Aorta (tissue), 5 donors: Measurements from ENCODE around the gene GABRA1. TPM values are rescaled to one million over a fixed set of nuclear protein-coding genes. Genes with fewer than 3 reads are reported as not detected.

Experiments used
- ATAC-seq: fragments of 200-7000 bp; cut with Tn5 transposase; one replicate; pipeline ENCODE4 v1.9.1; 2022; ENCODE audit warnings: moderate library complexity; ENCODE audit not compliant: low FRiP score
- DNase-seq, 2 donors: peaks; one replicate each; pipeline ENCODE4 v3.0.0-alpha.2; 2020
- H3K27ac ChIP-seq, 2 donors: one replicate each; pipeline ENCODE4 v1.5.1; 2013; ENCODE audit warnings: low read length in 2 of 2, mild to moderate bottlenecking in 2 of 2, moderate library complexity in 2 of 2, control low read depth in 1 of 2, inconsistent platforms in 1 of 2, low read depth in 1 of 2
- H3K27me3 ChIP-seq, 2 donors: one replicate each; pipeline ENCODE4 v1.6.1; 2013; ENCODE audit warnings: control low read depth in 1 of 2, low read length in 1 of 2, mild to moderate bottlenecking in 1 of 2, moderate library complexity in 1 of 2; ENCODE audit not compliant: insufficient read depth in 2 of 2, control insufficient read depth in 1 of 2
- H3K36me3 ChIP-seq, 2 donors: one replicate each; pipeline ENCODE4 v1.6.1; 2013; ENCODE audit warnings: control low read depth in 1 of 2, low read length in 1 of 2, mild to moderate bottlenecking in 1 of 2; ENCODE audit not compliant: insufficient read depth in 2 of 2, control insufficient read depth in 1 of 2
- H3K4me1 ChIP-seq, 2 donors: one replicate each; pipeline ENCODE4 v1.6.1; 2013; ENCODE audit warnings: low read length in 2 of 2, control low read depth in 1 of 2, mild to moderate bottlenecking in 1 of 2, moderate library complexity in 1 of 2; ENCODE audit not compliant: insufficient read depth in 2 of 2, control insufficient read depth in 1 of 2
- H3K4me3 ChIP-seq, 2 donors: one replicate each; pipeline ENCODE4 v1.5.1; 2013; ENCODE audit warnings: low read length in 2 of 2, control low read depth in 1 of 2, mild to moderate bottlenecking in 1 of 2
- H3K9me3 ChIP-seq: one replicate; pipeline ENCODE4 v1.6.1; 2013; ENCODE audit warnings: mild to moderate bottlenecking, low read length; ENCODE audit not compliant: control insufficient read depth
- WGBS, 2 donors: extraction: QIAGEN DNeasy Blood & Tissue Kit; methylation state at CpG; one replicate each; pipeline ENCODE4 v1.1.7; 2013; 5-methylcytosine and 5-hydroxymethylcytosine counted together
- intact Hi-C, 2 donors: fragments of 100-400 bp; cut with DNase I; formaldehyde crosslinking; loops; one replicate each; pipeline versions ENCODE4 v1.14.2 to v1.15.0; 2022
- polyA plus RNA-seq, 2 donors: library from polyadenylated mRNA; stranded (reverse); fragments of 200-250 nt; gene quantifications; one replicate each; pipeline ENCODE4 v1.2.3, GENCODE V29; 2013
- total RNA-seq, 2 donors: library from RNA; stranded (reverse); fragmentation: NEBNext Ultra II Directional; extraction: Animal tissue kit (Norgen Biotek cat#: 25700); gene quantifications; one replicate each; pipeline ENCODE4 v1.2.1, GENCODE V29; 2021
- donor health status: healthy with polysubstance abuse.
- donor health status: Bipolar disorder and iron deficiency.
- donor health status: DM: no; HTN: no; CAD: no.
- donor health status: DM: no; HTN: no; CAD: no.
- donor health status: DM: yes; HTN: yes; CAD: no.

Gene GABRA1
- total and polyA plus RNA-seq, 4 donors, result not detected

- H3K36me3 ChIP-seq, result no peaks in the 10 kb centered on the region
- H3K4me1 ChIP-seq, result no peaks in the 10 kb centered on the region
- no peak overlapping the region for H3K4me3 ChIP-seq
- DNase-seq (no peak), ATAC-seq (no peak)
- no peaks in the 10 kb centered on the region for H3K9me3 ChIP-seq
- 17 to 27% methylated on average over 1 of the region's 1 CpG for WGBS, 2 donors
- intact Hi-C loops, result no loop called here
- H3K27me3 ChIP-seq, result no peaks in the 10 kb centered on the region
- no peak overlapping the region for H3K27ac ChIP-seq
Observed at GRCh38 chr5:161863811-161864210, 15.9 kb downstream of the GABRA1 start.

- no peaks in the 10 kb centered on the region for H3K27me3 ChIP-seq
- H3K9me3 ChIP-seq, result no peaks in the 10 kb centered on the region
- no peaks in the 10 kb centered on the region for H3K4me1 ChIP-seq
- DNase-seq (no peak), ATAC-seq (no peak)
- no peaks in the 10 kb centered on the region for H3K36me3 ChIP-seq
- intact Hi-C loops, result no loop called here
- WGBS, 2 donors, result 36 to 55% methylated on average over 7 of the region's 7 CpGs
- H3K4me3 ChIP-seq, result no peak overlapping the region
- H3K27ac ChIP-seq, result no peak overlapping the region
Observed at GRCh38 chr5:161865510-161865909, 17.6 kb downstream of the GABRA1 start.

GRCh38 chr5:161889971-161890370 lies 42.1 kb downstream of the GABRA1 start:
- Histone ChIP-seq H3K27me3 (no peaks in the 10 kb centered on the region), H3K27ac (no peak overlapping the region), H3K4me3 (no peak overlapping the region), H3K36me3 (no peaks in the 10 kb centered on the region), H3K4me1 (no peaks in the 10 kb centered on the region), H3K9me3 (no peaks in the 10 kb centered on the region)
- intact Hi-C loops, result no loop called here
- ATAC-seq, result no peak
- no peak for DNase-seq

- intact Hi-C loops, result no loop called here
- ATAC-seq, result no peak
- no peaks in the 10 kb centered on the region for H3K36me3 ChIP-seq
- no peaks in the 10 kb centered on the region for H3K4me1 ChIP-seq
- H3K27me3 ChIP-seq, result no peaks in the 10 kb centered on the region
- H3K9me3 ChIP-seq, result no peaks in the 10 kb centered on the region
- H3K4me3 ChIP-seq, result no peak overlapping the region
- WGBS, 2 donors, result 63 to 74% methylated on average over 1 of the region's 1 CpG
- H3K27ac ChIP-seq, result no peak overlapping the region
- no peak for DNase-seq
Observed at GRCh38 chr5:161895514-161895913, 47.6 kb downstream of the GABRA1 start.

- Histone ChIP-seq H3K9me3 (no peaks in the 10 kb centered on the region), H3K27me3 (no peaks in the 10 kb centered on the region), H3K4me3 (no peak overlapping the region), H3K27ac (no peak overlapping the region), H3K4me1 (no peaks in the 10 kb centered on the region), H3K36me3 (no peaks in the 10 kb centered on the region)
- 61 to 64% methylated on average over 7 of the region's 7 CpGs for WGBS, 2 donors
- ATAC-seq (no peak), DNase-seq (no peak)
- intact Hi-C loops, result no loop called here
Observed at GRCh38 chr5:161897033-161897432, 49.1 kb downstream of the GABRA1 start.

GRCh38 chr5:161899590-161899989 lies 51.7 kb downstream of the GABRA1 start:
- Histone ChIP-seq H3K9me3 (no peaks in the 10 kb centered on the region), H3K36me3 (no peaks in the 10 kb centered on the region), H3K27me3 (no peaks in the 10 kb centered on the region), H3K4me3 (no peak overlapping the region), H3K27ac (no peak overlapping the region), H3K4me1 (no peaks in the 10 kb centered on the region)
- intact Hi-C loops, result no loop called here
- ATAC-seq, result no peak
- DNase-seq, result no peak

- Histone ChIP-seq H3K27me3 (no peaks in the 10 kb centered on the region), H3K9me3 (no peaks in the 10 kb centered on the region), H3K27ac (no peak overlapping the region), H3K4me3 (no peak overlapping the region), H3K36me3 (no peaks in the 10 kb centered on the region), H3K4me1 (no peaks in the 10 kb centered on the region)
- 93 to 96% methylated on average over 1 of the region's 1 CpG for WGBS, 2 donors
- ATAC-seq (no peak), DNase-seq (no peak)
- intact Hi-C loops, result no loop called here
Observed at GRCh38 chr5:161900981-161901380, 53.1 kb downstream of the GABRA1 start.

- Histone ChIP-seq H3K27me3 (peaks cover 0 to 2% of the 10 kb centered on the region in 2 donors), H3K36me3 (no peaks in the 10 kb centered on the region), H3K9me3 (peaks cover 2% of the 10 kb centered on the region), H3K4me3 (no peak overlapping the region), H3K4me1 (no peaks in the 10 kb centered on the region), H3K27ac (no peak overlapping the region)
- 29 to 47% methylated on average over 1 of the region's 1 CpG for WGBS, 2 donors
- ATAC-seq (no peak), DNase-seq (no peak)
- intact Hi-C loops, result no loop called here
Observed at GRCh38 chr5:161921781-161922180, 73.9 kb downstream of the GABRA1 start.

GRCh38 chr5:161924270-161924669 lies 76.3 kb downstream of the GABRA1 start:
- WGBS, 2 donors, result 60 to 71% methylated on average over 3 of the region's 3 CpGs
- DNase-seq, result no peak

More at GRCh38 chr5:161924270-161924669, 76.3 kb downstream of the GABRA1 start:
- no peak overlapping the region for H3K27ac ChIP-seq
- H3K36me3 ChIP-seq, result no peaks in the 10 kb centered on the region
- H3K4me3 ChIP-seq, result no peak overlapping the region
- no peaks in the 10 kb centered on the region for H3K4me1 ChIP-seq
- H3K9me3 ChIP-seq, result peaks cover 2% of the 10 kb centered on the region
- ATAC-seq, result no peak
- peaks cover 0 to 2% of the 10 kb centered on the region in 2 donors for H3K27me3 ChIP-seq
- intact Hi-C loops, result no loop called here
